GM19043 (cell line): ENCODE results near the gene F7.
"Not testable (repeated sequence)": the region's sequence is repeated elsewhere in the genome, so short reads cannot be mapped to it uniquely, and the experiment has no call there.

ENCODE experiments used
- ATAC-seq: cut with Tn5 transposase; IDR thresholded peaks from one replicate; pipeline ENCODE4 v1.9.1; 2021; ENCODE audit warnings: low read depth; ENCODE audit not compliant: unreplicated experiment

Gene F7

DNA sequence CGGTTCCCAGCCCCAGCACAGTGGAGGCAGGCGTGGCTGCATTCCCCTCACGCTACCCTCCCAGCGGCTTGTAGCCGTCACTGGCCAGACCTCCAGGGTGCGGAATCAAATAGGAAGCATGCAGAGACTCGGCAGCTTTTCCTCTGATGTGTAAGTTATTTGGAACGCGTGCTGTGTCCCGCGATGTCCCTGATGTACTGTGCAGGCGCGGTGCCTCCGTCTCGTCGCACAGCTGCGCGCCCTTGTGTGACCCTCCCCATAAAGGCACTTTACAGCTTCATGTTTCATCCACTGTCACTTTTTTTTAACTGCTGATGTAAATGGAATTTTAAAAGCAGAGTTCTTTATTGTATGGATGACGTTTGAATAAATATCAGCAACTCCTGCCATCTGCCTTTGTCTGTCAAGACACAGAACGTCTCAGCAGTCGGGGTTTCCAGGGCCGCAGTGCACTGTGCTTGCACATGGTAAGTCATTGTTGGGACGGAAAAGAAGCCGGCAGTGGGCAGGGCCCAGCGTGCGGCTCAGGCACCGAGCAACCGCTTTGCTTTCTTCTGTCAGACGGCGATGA, 7.3 kb upstream of the F7 start:
- no peak for ATAC-seq

DNA sequence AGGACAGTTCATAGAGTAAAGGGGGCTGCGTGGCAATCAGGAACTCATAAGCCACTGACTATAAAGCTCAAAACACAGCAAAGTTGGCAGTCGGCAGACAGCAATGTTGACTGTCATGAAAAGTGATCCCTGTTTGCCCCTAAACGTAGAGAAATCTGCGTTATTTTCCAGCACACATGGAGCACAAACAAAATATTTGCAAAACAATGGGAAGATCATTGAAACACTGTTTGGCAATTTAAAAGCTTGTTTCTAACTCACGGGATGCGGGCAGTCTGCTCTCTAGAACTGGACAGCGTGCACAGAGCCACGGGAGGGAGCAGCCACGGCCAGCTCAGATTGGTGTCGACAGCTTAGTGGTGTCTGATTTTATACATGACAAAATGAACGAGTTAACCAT, 6.4 kb upstream of the F7 start:
- no peak for ATAC-seq

DNA sequence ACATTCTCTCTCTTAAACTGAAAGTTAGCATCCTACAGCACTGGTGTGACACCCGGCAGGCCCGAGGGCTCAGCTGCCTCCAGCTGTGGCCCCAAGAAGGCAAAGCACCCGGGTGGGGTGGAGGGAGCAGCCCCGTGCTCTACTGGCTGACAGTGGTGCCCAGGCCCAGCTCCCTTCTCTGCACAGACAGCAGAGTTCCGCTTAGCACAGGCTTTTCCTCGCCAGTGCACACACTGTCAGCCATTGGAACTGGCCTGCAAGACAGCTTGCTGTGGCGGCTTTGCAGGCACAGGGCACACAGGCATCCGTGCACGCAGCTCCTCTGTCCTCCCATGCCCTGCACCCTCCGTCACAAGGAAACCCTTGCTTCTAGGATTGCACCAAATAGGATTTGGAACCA, 3.3 kb upstream of the F7 start:
- not testable (repeated sequence) for ATAC-seq

DNA sequence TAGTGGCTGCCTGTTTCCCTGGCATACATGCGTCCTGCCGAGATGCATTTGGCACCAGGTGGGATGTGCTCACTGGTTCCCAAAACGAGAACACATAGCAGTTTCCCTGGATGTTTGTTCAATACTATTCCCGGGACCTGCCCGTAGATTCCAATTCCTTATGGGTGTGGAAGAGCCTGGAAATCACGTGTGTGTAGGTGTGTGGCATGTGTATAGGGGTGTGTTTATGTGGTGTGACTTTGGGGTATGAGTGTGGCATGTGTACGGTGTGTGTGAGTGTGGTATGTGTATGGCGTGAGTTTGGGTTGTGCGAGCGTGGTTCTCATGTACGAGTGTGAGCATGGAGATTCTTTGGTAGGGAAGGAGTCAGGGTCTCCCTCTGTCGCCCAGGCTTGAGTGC, 2.9 kb upstream of the F7 start:
- ATAC-seq = no peak

DNA sequence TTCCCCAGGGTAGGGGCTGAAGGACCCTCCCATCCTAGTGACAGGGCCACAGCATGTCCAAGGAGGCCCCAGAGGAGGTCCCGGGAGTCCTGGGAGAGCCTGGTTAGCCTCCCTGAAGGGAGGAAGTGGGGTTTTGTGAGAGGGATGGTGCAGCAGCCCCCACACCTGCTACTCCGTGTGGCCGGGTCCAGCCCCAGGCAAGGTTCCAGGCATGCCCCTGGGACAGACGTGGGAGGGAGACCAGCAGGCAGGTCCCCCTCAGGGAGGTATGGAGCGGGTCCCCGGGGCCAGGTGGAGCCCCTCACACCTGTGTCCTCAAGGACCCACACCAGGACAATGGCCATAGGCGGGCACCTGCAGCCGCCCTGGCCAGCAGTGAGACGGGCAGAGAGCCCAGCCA, 1.9 kb upstream of the F7 start:
- no peak for ATAC-seq

DNA sequence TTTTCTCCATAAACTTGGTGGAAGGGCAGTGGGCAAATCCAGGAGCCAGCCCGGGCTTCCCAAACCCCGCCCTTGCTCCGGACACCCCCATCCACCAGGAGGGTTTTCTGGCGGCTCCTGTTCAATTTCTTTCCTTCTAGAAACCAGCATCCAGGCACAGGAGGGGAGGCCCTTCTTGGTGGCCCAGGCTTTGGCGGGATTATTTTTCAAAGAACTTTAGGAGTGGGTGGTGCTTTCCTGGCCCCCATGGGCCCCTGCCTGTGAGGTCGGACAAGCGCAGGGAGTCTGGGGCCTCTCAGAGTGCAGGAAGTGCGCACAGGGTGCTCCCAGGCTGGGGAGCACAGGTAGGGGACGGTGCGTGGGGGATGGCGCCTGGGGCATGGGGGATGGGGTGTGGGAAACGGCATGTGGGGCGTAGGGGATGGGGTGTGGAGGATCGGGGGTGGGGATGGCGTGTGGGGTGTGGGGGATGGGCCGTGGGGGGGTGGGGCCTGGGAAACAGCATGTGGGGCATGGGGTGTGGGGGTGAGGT, 396 bp downstream of the F7 start:
- no peak for ATAC-seq

GRCh38 chr13:113106711-113107351, 1.2 kb downstream of the F7 start:
- ATAC-seq = no peak

DNA sequence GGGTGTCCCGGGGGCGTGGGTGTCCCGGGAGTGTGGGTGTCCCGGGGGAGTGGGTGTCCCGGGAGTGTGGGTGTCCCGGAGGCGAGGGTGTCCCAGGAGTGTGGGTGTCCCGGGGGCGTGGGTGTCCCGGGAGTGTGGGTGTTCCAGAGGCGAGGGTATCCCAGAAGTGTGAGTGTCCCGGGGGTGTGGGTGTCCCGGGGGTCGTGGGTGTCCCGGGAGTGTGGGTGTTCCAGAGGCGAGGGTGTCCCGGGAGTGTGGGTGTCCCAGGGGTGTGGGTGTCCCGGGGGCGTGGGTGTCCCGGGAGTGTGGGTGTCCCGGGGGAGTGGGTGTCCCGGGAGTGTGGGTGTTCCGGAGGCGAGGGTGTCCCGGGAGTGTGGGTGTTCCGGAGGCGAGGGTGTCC, 2.9 kb downstream of the F7 start:
- ATAC-seq = not testable (repeated sequence)

DNA sequence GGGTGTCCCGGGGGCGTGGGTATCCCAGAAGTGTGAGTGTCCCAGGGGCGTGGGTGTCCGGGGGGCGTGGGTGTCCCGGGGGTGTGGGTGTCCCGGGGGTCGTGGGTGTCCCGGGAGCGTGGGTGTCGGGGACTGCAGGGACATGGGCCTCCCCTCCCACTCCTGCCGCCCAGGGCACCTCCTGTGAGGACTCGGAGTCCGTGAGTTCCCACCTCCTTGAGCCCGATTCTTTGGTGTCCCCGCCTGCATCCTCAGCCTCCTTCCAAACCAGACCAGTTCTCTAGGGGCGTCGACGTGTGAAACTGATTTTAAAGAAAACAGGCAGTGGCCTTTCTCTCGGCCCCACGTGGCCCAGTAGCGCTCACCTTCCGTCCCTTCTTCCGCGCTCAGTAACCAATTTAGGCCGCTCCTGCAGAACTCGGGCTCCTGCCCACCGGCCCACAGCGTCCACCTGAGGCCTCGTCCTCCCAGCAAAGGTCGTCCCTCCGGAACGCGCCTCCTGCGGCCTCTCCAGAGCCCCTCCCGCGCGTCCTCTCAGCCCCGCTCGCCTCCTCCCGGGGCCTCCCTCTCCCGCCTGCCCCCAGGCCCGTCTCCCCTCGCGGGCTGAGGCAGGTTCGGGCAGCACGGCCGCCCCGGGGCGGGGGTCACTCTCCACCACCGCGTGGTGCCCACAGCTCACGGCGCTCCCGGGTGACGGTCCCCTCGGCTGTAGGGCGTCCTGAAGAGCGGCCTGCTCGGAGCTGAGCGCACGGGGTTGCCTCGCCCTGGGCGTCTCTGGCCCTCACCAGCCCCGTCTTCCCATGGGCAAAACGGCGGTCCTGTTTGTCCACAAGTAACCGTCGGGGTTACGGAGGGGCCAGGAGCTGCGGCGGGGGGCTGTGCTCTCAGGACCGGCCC, 3.8 kb downstream of the F7 start:
- no peak for ATAC-seq

- ATAC-seq = no peak
Observed at GRCh38 chr13:113110048-113110851, 4.7 kb downstream of the F7 start.

DNA sequence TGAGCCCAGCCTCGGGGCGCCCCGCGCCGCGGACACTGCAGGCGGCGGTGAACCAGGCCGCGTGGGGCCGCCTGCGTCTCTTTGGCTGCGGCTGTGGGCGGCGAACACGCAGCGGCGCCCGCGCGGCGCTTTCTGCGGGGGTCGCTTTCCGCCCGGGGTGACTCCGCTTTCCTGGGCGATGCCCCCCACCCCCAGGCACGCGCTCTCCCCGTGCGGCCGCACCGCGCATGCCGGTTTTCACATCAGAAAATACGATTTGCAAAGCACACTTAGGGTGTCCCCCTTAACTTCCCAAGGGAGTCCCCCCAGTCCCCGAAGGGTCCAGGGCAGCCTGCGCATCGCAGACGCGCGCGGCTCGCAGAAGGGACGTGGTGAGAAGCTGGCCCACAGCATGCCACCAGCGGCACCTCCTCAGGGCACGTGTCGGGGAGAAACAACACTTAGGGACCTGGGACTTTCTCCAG, 5.3 kb downstream of the F7 start:
- no peak for ATAC-seq

DNA sequence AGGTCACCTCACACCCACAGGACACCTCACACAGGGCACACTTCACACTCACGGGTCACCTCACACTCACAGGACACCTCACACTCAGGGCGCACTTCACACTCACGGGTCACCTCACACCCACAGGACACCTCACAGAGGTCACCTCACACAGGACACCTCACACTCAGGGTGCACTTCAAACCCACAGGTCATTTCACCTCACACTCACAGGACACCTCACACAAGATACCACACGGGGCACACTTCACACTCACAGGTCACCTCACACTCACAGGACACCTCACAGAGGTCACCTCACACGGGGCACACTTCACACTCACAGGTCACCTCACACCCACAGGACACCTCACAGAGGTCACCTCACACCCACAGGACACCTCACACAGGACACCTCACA, 6.2 kb downstream of the F7 start:
- not testable (repeated sequence) for ATAC-seq

GRCh38 chr13:113112475-113112874, 6.9 kb downstream of the F7 start:
- ATAC-seq = not testable (repeated sequence)

DNA sequence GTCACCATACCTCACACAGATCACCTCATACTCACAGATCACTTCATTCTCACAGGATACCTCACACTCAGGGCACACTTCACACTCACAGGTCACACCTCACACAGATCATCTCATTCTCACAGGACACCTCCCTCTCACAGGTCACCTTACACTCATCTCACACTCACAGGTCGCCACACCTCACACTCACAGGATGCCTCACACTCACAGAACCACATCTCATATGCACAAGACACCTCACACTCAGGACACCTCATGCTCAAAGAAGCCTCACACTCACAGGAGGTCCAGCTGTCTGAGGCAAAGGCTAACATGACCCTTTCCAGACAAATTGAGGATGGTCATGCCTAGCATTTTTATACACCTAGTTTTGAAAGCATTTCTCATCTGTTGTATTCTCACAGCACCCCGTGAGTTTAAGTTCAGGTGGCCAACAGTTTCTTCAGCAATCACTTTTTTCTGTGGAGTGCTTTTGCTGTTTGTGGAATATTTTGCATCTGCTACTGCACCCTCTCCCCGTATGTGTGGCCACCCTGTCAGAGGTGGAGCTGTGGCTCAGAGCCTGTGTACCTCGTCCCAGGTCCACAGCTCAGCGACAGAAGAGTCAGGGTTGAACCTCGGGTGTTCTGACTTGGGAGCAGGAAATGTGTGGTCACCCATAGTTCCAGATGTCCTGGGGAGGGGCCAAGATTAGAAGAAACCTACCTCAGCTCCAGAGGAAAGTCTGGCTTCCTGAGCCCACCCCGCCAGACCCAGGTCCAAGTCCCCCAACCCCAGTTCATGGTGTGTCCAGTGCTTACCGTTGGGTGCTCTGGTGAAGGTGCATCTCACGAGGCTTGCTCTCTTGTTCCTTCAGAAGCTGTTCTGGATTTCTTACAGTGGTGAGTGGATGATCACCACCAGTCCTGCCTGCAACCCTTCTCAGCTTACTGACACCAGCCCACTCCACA, 7.6 kb downstream of the F7 start:
- no peak for ATAC-seq

DNA sequence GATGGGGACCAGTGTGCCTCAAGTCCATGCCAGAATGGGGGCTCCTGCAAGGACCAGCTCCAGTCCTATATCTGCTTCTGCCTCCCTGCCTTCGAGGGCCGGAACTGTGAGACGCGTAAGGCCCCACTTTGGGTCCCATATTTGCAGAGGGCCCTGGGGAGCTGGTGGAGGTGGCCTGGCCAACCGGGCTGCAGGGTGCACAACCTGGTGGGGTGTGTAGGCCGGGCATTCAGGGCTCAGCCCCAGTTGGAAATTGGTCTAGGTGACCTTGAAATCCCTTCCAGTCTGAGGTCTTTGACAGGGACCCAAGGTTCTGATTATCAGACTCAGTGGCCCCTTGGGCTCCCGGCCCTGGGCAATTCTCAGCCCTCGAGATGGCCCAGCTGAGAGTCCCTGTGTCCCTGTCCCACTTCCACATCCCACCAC, 8.3 kb downstream of the F7 start:
- no peak for ATAC-seq

DNA sequence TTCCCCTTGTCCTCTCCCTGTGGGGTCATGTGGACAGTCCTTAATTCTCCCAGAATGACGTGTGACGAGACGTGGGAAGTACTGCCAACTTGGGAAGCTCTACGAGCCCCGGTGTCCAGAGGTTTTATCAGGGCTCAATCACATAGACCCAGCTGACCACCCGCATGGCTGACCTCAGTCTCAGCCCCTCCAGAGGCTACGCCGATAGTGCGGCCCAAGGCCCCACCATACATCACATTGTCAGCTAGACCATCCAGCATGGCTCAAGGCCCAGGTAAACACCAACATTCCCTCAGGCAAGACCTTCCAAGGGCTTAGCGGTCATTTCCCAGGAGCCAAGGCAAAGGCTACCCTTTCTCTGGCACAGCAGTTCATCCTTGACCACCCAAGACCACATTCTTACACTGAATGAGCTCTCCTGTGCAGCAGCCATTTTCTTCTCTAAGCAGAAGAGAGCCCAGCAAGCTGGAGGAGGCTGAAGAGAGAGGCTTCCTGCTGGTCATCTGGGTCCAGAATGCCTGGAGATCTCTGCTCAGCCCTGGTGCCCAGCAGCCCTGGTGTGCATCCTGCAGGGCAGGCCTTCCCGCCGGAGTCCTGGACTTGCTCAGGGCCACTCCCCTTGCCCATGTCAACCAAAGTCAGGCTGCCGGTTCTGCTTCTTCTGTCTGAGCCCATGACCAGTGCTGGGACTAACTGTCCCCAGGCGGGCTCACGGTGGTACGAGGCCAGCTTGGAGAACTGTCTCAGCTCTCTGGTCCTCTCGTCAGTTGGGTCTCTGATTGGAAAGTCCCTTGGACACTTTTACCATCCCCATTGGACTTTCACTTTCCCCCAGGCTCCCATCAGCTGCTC, 9.1 kb downstream of the F7 start:
- ATAC-seq = no peak

- ATAC-seq = no peak
Observed at GRCh38 chr13:113115363-113116205, 10.0 kb downstream of the F7 start.
